H1 (cell line): ENCODE results near the gene AIFM1. TPM values are rescaled to one million over a fixed set of nuclear protein-coding genes. Genes with fewer than 3 reads are reported as not detected.

Experiments
- E2F6 ChIP-seq: IDR thresholded peaks from 2 replicates; pipeline ENCODE4 v1.6.1; 2012; ENCODE audit warnings: inconsistent platforms
- polyA plus RNA-seq, 7 experiments: library from polyadenylated mRNA; depleted of rRNA in 3 of 7; stranded (reverse) in 5 of 7; unstranded in 2 of 7; fragments of >200 nt in 5 of 7; fragments of 200-250 nt in 2 of 7; gene quantifications; 1 replicate in 5 of 7; 2 replicates in 1 of 7; 4 replicates in 1 of 7; pipeline versions ENCODE4 v1.2.1 to v1.2.3, GENCODE V29; 2011 to 2013; ENCODE audit warnings: missing spikeins in 2 of 7, mixed read lengths in 2 of 7
- total RNA-seq: library from RNA; stranded (reverse); fragmentation: NEBNext Ultra II Directional; extraction: Animal tissue kit (Norgen Biotek cat#: 25700); gene quantifications from 2 replicates; pipeline ENCODE4 v1.2.1, GENCODE V29; 2021

AIFM1 gene
- total and polyA plus RNA-seq, 2 of the 8 experiments (the other 6 are each of a cell fraction or from before 2014, with no cell fraction given), result 34.1 to 55.4 TPM

GRCh38 chrX:130094696-130095095 is 70.9 kb downstream of the AIFM1 start (continued):
- no peak for TF ChIP-seq E2F6
